Measurements from ENCODE around the gene ATP9B.

DNA sequence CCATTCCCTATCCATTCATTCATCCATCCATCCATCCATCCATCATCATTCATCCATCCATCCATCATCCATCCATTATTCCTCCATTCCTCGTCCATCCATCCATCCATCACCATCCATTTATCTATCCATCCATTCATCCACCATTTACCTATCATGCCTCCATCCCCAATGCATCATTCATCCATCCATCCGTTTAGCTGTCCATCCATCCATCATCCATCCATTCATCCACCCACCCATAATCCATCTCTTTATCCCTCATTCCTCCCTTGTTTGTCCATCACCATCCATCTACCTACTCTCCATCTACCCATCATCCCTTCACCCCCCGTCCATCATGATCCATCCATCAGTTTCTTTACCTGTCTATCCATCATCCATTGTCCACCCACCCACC lies 340.1 kb downstream of the ATP9B start:
- TF ChIP-seq EZH2 (IDR thresholded peaks at IDR 0.05; ENCODE audit: borderline replicate concordance, control insufficient read depth, low read depth, low read length): no peak
- no peak for TF ChIP-seq ASH2L (IDR thresholded peaks at IDR 0.05; ENCODE audit: borderline replicate concordance, low read depth)
- TF ChIP-seq, protein P1, sequence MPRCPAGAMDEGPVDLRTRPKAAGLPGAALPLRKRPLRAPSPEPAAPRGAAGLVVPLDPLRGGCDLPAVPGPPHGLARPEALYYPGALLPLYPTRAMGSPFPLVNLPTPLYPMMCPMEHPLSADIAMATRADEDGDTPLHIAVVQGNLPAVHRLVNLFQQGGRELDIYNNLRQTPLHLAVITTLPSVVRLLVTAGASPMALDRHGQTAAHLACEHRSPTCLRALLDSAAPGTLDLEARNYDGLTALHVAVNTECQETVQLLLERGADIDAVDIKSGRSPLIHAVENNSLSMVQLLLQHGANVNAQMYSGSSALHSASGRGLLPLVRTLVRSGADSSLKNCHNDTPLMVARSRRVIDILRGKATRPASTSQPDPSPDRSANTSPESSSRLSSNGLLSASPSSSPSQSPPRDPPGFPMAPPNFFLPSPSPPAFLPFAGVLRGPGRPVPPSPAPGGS (IDR thresholded peaks at IDR 0.05; ENCODE audit: borderline replicate concordance, insufficient read depth, low read depth, low read length, poor library complexity, severe bottlenecking): no peak
- TF ChIP-seq, protein P2, sequence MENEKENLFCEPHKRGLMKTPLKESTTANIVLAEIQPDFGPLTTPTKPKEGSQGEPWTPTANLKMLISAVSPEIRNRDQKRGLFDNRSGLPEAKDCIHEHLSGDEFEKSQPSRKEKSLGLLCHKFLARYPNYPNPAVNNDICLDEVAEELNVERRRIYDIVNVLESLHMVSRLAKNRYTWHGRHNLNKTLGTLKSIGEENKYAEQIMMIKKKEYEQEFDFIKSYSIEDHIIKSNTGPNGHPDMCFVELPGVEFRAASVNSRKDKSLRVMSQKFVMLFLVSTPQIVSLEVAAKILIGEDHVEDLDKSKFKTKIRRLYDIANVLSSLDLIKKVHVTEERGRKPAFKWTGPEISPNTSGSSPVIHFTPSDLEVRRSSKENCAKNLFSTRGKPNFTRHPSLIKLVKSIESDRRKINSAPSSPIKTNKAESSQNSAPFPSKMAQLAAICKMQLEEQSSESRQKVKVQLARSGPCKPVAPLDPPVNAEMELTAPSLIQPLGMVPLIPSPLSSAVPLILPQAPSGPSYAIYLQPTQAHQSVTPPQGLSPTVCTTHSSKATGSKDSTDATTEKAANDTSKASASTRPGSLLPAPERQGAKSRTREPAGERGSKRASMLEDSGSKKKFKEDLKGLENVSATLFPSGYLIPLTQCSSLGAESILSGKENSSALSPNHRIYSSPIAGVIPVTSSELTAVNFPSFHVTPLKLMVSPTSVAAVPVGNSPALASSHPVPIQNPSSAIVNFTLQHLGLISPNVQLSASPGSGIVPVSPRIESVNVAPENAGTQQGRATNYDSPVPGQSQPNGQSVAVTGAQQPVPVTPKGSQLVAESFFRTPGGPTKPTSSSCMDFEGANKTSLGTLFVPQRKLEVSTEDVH (IDR thresholded peaks at IDR 0.05; ENCODE audit: low read depth, partially characterized antibody): no peak
- TF ChIP-seq STAT3 (IDR thresholded peaks at IDR 0.05; ENCODE audit: low read depth, low read length): no peak
- no peak for TF ChIP-seq SPI1 (IDR thresholded peaks at IDR 0.05; ENCODE audit: borderline replicate concordance, insufficient read depth, low read depth, low read length)
- no peak for TF ChIP-seq RBBP5 (conservative IDR thresholded peaks at IDR 0.05)
- no peak for TF ChIP-seq POLR2A (IDR thresholded peaks at IDR 0.05; ENCODE audit: low read depth, low read length)
- no peak for TF ChIP-seq EP300 (IDR thresholded peaks at IDR 0.05; ENCODE audit: borderline replicate concordance in 1 of 2, control insufficient read depth in 1 of 2, low read depth in 2 of 2, low read length in 2 of 2)
- TF ChIP-seq, protein P3, sequence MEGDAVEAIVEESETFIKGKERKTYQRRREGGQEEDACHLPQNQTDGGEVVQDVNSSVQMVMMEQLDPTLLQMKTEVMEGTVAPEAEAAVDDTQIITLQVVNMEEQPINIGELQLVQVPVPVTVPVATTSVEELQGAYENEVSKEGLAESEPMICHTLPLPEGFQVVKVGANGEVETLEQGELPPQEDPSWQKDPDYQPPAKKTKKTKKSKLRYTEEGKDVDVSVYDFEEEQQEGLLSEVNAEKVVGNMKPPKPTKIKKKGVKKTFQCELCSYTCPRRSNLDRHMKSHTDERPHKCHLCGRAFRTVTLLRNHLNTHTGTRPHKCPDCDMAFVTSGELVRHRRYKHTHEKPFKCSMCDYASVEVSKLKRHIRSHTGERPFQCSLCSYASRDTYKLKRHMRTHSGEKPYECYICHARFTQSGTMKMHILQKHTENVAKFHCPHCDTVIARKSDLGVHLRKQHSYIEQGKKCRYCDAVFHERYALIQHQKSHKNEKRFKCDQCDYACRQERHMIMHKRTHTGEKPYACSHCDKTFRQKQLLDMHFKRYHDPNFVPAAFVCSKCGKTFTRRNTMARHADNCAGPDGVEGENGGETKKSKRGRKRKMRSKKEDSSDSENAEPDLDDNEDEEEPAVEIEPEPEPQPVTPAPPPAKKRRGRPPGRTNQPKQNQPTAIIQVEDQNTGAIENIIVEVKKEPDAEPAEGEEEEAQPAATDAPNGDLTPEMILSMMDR (IDR thresholded peaks at IDR 0.05 in 2 of 3, conservative IDR thresholded peaks at IDR 0.05 in 1 of 3; ENCODE audit: control insufficient read depth in 2 of 3, extremely low read depth in 1 of 3, insufficient read depth in 1 of 3, low read depth in 3 of 3, low read length in 3 of 3): no peak
- no peak for TF ChIP-seq SP1 (IDR thresholded peaks at IDR 0.05; ENCODE audit: low read depth, low read length)
- no peak for TF ChIP-seq HDAC6 (IDR thresholded peaks at IDR 0.05; ENCODE audit: unreplicated experiment)
- no peak for TF ChIP-seq CEBPB (IDR thresholded peaks at IDR 0.05; ENCODE audit: borderline replicate concordance in 1 of 2, low read depth in 2 of 2, low read length in 2 of 2)
- TF ChIP-seq TBL1XR1 (IDR thresholded peaks at IDR 0.05; ENCODE audit: low read depth, low read length): no peak
